Measurements from ENCODE around the gene GLIPR2. TPM values are rescaled to one million over a fixed set of nuclear protein-coding genes. Genes with fewer than 3 reads are reported as not detected.

The GLIPR2 gene
- total and polyA plus RNA-seq, 2 of the 13 experiments (the other 11 are each of a cell fraction or from before 2014, with no cell fraction given), result 0.08 to 0.42 TPM

- no peaks in the 10 kb centered on the region for H3K36me3 ChIP-seq (replicated peaks in 1 of 2; ENCODE audit: control insufficient read depth in 1 of 2, insufficient read depth in 2 of 2, low read length in 2 of 2)
- FAIRE-seq, result no peak
- POLR2A ChIA-PET, result no interaction called here
- intact Hi-C loops (cut with micrococcal nuclease; ENCODE audit: unreplicated experiment) (no loop called here), in situ Hi-C loops (cut with HindIII; ENCODE audit: extremely low pct_ligation_motif_present, low pct_unique_long_range_greater_than_20kb) (no loop called here)
- H3K79me2 ChIP-seq (ENCODE audit: insufficient read depth, low read length), result no peaks in the 10 kb centered on the region
- H3K9ac ChIP-seq (ENCODE audit: insufficient read depth, low read depth, low read length), result no peak overlapping the region
- no peak for DNase-seq (ENCODE audit: low spot score)
- H3K4me1 ChIP-seq (ENCODE audit: insufficient read depth, low read length), result peaks cover 16% of the 10 kb centered on the region
- WGBS (ENCODE audit: low lambda C conversion rate), result 17% methylated on average over 14 of the region's 18 CpGs
- peaks cover 16 to 58% of the 10 kb centered on the region in 2 experiments for H3K27me3 ChIP-seq (ENCODE audit: control insufficient read depth in 1 of 2, insufficient read depth in 2 of 2, low read length in 2 of 2)
- no peak for TF ChIP-seq SATB2 (CRISPR knock-in tag; IDR thresholded peaks at IDR 0.05)
- TF ChIP-seq ZNF224 (CRISPR knock-in tag; IDR thresholded peaks at IDR 0.05), result no peak
- TF ChIP-seq NR2C2 (CRISPR knock-in tag; IDR thresholded peaks at IDR 0.05; ENCODE audit: borderline replicate concordance), result no peak
- no peak for TF ChIP-seq FOXA3 (CRISPR knock-in tag; IDR thresholded peaks at IDR 0.05)
- TF ChIP-seq WIZ (CRISPR knock-in tag; IDR thresholded peaks at IDR 0.05), result no peak
- peak overlapping the region; percentile 81 for H3K4me2 ChIP-seq (ENCODE audit: low read depth, low read length)
- CTCF ChIA-PET (ENCODE audit: low intra/inter-chr PET ratio, low total read pairs), result no interaction called here
- no peaks in the 10 kb centered on the region for H4K20me1 ChIP-seq (ENCODE audit: insufficient read depth, low read length)
- H3K27ac ChIP-seq (ENCODE audit: extremely low read length, insufficient read depth, low read length), result no peak overlapping the region
- no peak for ATAC-seq
- H2AFZ ChIP-seq (ENCODE audit: low read length), result no peak overlapping the region
- no peaks in the 10 kb centered on the region for H3K9me3 ChIP-seq (ENCODE audit: low read length)
- peak overlapping the region; percentile 38 to 71 (median 40); a peak in 4 of 6 replicates for H3K4me3 ChIP-seq (replicated peaks in 1 of 3; ENCODE audit: insufficient read depth in 1 of 3, low read depth in 2 of 3, low read length in 3 of 3)
- no TSS peak for BruUV-seq (replicated peaks)
Measured at GRCh38 chr9:36135741-36136271, 727 bp upstream of the GLIPR2 start.

GRCh38 chr9:36136894-36137391 lies 410 bp downstream of the GLIPR2 start:
- BruUV-seq (replicated peaks), result no TSS peak
- H3K9ac ChIP-seq (ENCODE audit: insufficient read depth, low read depth, low read length), result 0 out of 2 replicates have a peak overlapping the region, but pooled peaks have one; percentile 15
- no peaks in the 10 kb centered on the region for H3K36me3 ChIP-seq (replicated peaks in 1 of 2; ENCODE audit: control insufficient read depth in 1 of 2, insufficient read depth in 2 of 2, low read length in 2 of 2)
- no peak overlapping the region for H2AFZ ChIP-seq (ENCODE audit: low read length)
- peaks cover 17 to 60% of the 10 kb centered on the region in 2 experiments for H3K27me3 ChIP-seq (ENCODE audit: control insufficient read depth in 1 of 2, insufficient read depth in 2 of 2, low read length in 2 of 2)
- peak overlapping the region; percentile 40 to 71 (median 44) for H3K4me3 ChIP-seq (replicated peaks in 1 of 3; ENCODE audit: insufficient read depth in 1 of 3, low read depth in 2 of 3, low read length in 3 of 3)
- in situ Hi-C loops (cut with HindIII; ENCODE audit: extremely low pct_ligation_motif_present, low pct_unique_long_range_greater_than_20kb), result no loop called here
- ATAC-seq, result peak; percentile 17
- H3K9me3 ChIP-seq (ENCODE audit: low read length), result no peaks in the 10 kb centered on the region
- H3K79me2 ChIP-seq (ENCODE audit: insufficient read depth, low read length), result no peaks in the 10 kb centered on the region
- whole genome bisulfite sequencing (ENCODE audit: low lambda C conversion rate), result 3% methylated on average over 13 of the region's 40 CpGs
- H3K27ac ChIP-seq (ENCODE audit: extremely low read length, insufficient read depth, low read length), result no peak overlapping the region
- intact Hi-C loops (cut with micrococcal nuclease; ENCODE audit: unreplicated experiment), result no loop called here
- DNase-seq (ENCODE audit: low spot score), result no peak
- no peak for TF ChIP-seq ZNF274 (CRISPR knock-in tag; IDR thresholded peaks at IDR 0.05)
- TF ChIP-seq ZNF264 (CRISPR knock-in tag; IDR thresholded peaks at IDR 0.05), result no peak
- no peak for TF ChIP-seq ZNF292 (CRISPR knock-in tag; IDR thresholded peaks at IDR 0.05; ENCODE audit: borderline replicate concordance, low read depth)
- TF ChIP-seq MTERF4 (CRISPR knock-in tag; IDR thresholded peaks at IDR 0.05), result peak; percentile 10; the same call in 1 of the 2 replicates
- TF ChIP-seq FOXP1 (IDR thresholded peaks at IDR 0.05), result no peak
- TF ChIP-seq FOXP1 (CRISPR knock-in tag; IDR thresholded peaks at IDR 0.05), result no peak
- no peak for TF ChIP-seq ZNF562 (CRISPR knock-in tag; IDR thresholded peaks at IDR 0.05; ENCODE audit: borderline replicate concordance)
- TF ChIP-seq GTF3A (CRISPR knock-in tag; conservative IDR thresholded peaks at IDR 0.05), result no peak
- TF ChIP-seq RNF2 (conservative IDR thresholded peaks at IDR 0.05; ENCODE audit: low read depth), result 0 out of 2 replicates have a peak, but pooled peaks have one; percentile 7
- TF ChIP-seq PPARG (CRISPR knock-in tag; conservative IDR thresholded peaks at IDR 0.05), result no peak
- H3K4me2 ChIP-seq (ENCODE audit: low read depth, low read length), result peak overlapping the region; percentile 81
- H4K20me1 ChIP-seq (ENCODE audit: insufficient read depth, low read length), result no peaks in the 10 kb centered on the region
- FAIRE-seq, result no peak
- peaks cover 16% of the 10 kb centered on the region for H3K4me1 ChIP-seq (ENCODE audit: insufficient read depth, low read length)
- CTCF ChIA-PET (ENCODE audit: low intra/inter-chr PET ratio, low total read pairs), result no interaction called here
- POLR2A ChIA-PET, result no interaction called here
